Tibial nerve (tissue), 4 donors: ENCODE data around the gene GJA10.

Experiments used
- CTCF ChIP-seq, 5 experiments: fragments of 200-600 bp in 3 of 5; fragments of 450-650 bp in 2 of 5; sonication (generic) in 3 of 5; IDR thresholded peaks; one replicate each; pipeline ENCODE4 v1.5.1; 2016 to 2019; ENCODE audit warnings: antibody characterized with exemption in 5 of 5, mild to moderate bottlenecking in 3 of 5, moderate library complexity in 2 of 5
- EP300 ChIP-seq, 2 donors: sonication (generic); formaldehyde crosslinking; IDR thresholded peaks; one replicate each; pipeline ENCODE4 v1.6.1; 2017; ENCODE audit warnings: antibody characterized with exemption in 2 of 2, mild to moderate bottlenecking in 1 of 2
- POLR2A ChIP-seq, 2 donors: fragments of 450-650 bp; IDR thresholded peaks; one replicate each; pipeline ENCODE4 v1.6.1; 2017; ENCODE audit warnings: antibody characterized with exemption in 2 of 2, mild to moderate bottlenecking in 2 of 2, moderate library complexity in 2 of 2

- no peak for TF ChIP-seq CTCF (IDR thresholded peaks at IDR 0.05)
- no peak for TF ChIP-seq POLR2A (IDR thresholded peaks at IDR 0.05)
- TF ChIP-seq EP300 (IDR thresholded peaks at IDR 0.05) = no peak
Observed at GRCh38 chr6:89894169-89894568, at the start of gene GJA10.
